T47D (cell line): ENCODE results near the gene GASK1A.
A peak's percentile ranks its signal among the peaks of the same experiment; 100 is the strongest.

Source experiments
- DNase-seq, 2 experiments: peaks; one replicate each; pipeline versions ENCODE4 v3.0.0 to v3.0.0-alpha.2; 2011 to 2012; ENCODE audit warnings: low read depth in 1 of 2, low spot score in 1 of 2
- JUND ChIP-seq: IDR thresholded peaks from 2 replicates; pipeline ENCODE4 v1.6.1; 2012; ENCODE audit warnings: low read depth
- in situ Hi-C: cut with HindIII; loops from 2 replicates; pipeline ENCODE4 v1.10.0; 2016; ENCODE audit warnings: low sequenced_read_pairs, low pct_unique_long_range_greater_than_20kb

The GASK1A gene

GRCh38 chr3:42979044-42979972 lies at the start of gene GASK1A:
GASK1A (plus strand) TSS chr3:42979311; CDS start chr3:42979643, 332 bp downstream.
- TF ChIP-seq JUND, result no peak
- in situ Hi-C loops, result no loop called here
- peak; percentile 60 to 76 for DNase-seq

DNA sequence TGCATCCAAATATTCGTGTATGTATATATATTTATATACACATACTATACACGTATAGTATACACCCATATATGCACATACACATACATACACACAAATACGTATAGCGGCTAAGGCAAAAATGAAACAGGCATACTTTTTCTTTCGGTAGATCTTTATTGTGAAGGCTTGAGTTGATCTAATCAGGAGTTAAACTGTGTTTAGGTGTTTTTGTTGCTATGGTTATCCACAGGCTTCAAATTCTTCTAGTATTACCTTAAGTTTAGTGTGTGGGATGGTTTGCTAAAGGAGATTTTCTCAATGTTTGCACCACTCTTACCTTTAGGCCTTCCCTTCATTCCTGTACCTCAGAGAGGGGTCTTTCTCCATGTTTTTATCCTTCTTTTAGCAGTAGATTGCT lies 45.0 kb upstream of the GASK1A start:
- no peak for TF ChIP-seq JUND
- no peak for DNase-seq
- in situ Hi-C loops, result no loop called here

DNA sequence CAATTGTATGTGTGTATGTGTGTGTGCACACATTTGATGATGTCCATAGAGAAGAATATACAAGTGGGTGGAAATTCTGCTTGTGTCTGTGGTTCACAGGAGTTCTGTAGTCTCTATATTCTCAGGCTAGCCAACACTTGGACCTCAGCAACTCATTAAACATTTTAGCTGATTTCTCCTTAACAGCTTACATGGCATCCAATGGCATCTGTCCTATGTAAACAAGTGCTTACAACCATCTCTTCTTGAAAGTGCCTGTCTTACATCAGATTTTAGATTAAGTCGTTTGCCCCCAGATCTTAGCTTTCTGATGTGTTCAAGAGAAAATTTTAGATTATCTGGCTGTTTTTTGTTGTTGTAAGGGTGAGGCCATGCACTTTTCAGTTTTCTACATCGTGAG lies 44.2 kb upstream of the GASK1A start:
- in situ Hi-C loops, result no loop called here
- no peak for TF ChIP-seq JUND
- DNase-seq, result no peak

GRCh38 chr3:42935472-42935871 lies 43.6 kb upstream of the GASK1A start:
- in situ Hi-C loops, result no loop called here
- TF ChIP-seq JUND, result no peak
- DNase-seq, result no peak

DNA sequence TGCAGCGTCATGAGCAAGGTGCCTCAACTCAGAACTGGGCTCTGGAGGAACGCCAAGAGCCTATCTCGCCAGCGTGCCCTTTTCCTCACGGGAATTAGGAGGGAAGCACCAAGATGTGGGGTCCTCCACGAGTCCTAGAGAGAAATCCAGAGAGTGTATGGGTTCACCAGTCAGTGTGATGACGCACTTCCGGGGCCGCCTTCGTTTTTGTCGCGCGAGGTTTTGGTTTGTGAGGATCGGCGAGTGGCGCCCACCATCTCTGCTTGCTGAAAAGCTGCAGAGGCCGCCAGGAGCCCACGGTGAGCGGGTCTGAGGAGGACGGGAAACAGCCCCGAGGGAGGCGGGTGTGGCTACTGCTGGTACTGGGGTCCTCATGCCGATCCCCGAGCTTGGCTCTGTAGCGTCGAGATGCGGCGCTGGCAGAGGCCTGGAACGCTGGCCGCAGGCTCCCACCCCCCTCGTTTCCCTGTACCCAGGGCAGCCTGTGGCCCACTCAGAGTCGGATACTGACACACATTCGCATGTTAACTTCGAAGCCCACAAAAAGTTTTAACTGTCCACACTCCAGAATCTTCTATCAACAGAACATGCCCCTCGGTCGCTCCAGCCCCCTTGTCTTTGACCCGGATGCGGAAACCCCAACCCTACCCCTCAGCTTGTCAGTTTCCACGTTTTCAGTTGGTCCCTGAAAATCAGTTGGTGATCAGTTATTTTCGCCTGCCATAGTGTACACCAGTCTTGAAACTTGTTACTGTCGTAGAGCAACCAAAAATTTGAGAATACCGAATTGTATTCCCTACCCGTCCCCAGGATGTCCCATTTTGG lies 42.7 kb upstream of the GASK1A start:
- in situ Hi-C loops, result no loop called here
- DNase-seq, result no peak

DNA sequence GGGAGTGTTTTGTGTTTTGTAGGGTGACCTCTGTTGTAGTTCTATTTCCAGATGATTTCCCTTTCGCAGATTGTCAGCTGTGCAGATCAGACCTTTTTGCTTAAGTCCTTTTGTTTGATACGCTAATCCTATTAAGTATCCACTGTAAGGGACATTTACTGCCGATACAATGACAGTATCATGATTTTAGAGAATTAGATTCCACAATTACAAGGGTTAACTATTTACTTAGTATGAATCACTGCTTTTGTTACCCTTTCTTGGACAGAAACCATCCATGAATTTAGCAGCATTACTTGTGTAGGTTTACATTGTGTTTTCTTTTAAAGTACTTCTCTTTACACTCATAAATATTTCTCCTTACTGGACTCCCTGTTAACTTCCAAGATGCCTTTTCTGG lies 41.8 kb upstream of the GASK1A start:
- TF ChIP-seq JUND, result no peak
- in situ Hi-C loops, result no loop called here

More for the DNA sequence above, 42.7 kb upstream of the GASK1A start:
- TF ChIP-seq JUND, result no peak

GRCh38 chr3:42942693-42943092 lies 36.4 kb upstream of the GASK1A start:
- TF ChIP-seq JUND, result no peak
- no peak for DNase-seq
- in situ Hi-C loops, result no loop called here

More for the DNA sequence above, 41.8 kb upstream of the GASK1A start:
- DNase-seq, result no peak

DNA sequence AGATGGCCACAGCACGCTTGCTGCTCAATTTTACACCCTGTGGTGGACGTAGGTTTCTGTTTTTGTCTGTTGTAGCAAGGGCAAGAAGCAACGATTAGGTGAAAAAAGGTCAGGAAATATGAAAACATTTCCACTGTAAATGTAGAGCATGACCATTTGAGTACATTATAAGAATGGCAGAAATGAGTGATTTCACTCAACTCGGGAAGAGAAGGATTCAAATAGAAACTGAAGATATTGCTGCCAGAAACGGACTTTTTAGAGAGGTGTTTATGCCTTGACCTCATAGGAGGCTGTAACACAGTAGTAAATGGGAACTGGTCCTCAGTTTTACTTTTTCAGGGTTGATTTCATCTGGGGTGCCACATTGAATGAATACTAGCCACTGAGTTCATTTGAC lies 33.1 kb upstream of the GASK1A start:
- in situ Hi-C loops, result no loop called here
- no peak for TF ChIP-seq JUND
- DNase-seq, result no peak

DNA sequence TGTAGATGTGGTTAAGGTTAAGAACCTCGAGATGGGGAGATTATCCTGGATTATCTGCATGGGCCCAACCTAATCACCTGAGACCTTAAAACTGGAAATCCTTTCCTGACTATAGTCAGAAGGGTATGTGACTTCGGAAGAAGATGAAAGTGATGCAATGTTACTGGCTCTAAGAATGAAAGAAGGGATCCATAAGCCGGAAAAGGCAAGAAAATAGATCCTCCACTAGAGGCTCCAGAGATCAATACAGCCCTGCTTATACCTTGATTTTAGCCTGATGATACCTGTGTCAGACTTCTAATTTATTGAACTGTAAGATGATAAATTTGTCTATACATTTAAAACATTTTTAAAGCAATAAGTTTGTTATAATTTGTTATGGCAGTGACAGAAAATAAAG lies 21.5 kb upstream of the GASK1A start:
- DNase-seq, result no peak
- no peak for TF ChIP-seq JUND
- in situ Hi-C loops, result no loop called here

- DNase-seq, result peak; percentile 37 to 87
- in situ Hi-C loops, result no loop called here
- no peak for TF ChIP-seq JUND
Observed at GRCh38 chr3:42960282-42960681, 18.8 kb upstream of the GASK1A start.

- no peak for TF ChIP-seq JUND
- no peak for DNase-seq
- in situ Hi-C loops, result no loop called here
Observed at GRCh38 chr3:42960786-42961185, 18.3 kb upstream of the GASK1A start.

DNA sequence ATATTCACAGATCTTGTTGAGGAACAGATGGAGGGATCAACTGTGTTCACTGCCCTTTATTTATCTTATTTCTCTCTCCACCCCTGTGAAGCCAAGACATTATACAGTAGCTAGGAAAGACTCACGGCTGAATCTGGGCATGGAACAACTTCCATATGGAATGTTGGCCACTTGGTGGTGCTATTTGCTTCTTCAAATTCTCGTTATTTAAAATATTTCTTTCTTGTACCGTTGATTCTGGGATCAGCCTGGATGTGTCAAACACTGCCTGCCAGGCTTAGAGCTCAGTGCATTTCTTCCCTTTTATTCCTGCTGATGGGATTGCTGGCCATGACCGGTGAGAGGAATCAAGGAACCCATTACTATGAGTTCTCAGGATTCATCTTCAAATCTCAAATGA lies 17.5 kb upstream of the GASK1A start:
- peak; percentile 39 to 83 for DNase-seq
- in situ Hi-C loops, result no loop called here

DNA sequence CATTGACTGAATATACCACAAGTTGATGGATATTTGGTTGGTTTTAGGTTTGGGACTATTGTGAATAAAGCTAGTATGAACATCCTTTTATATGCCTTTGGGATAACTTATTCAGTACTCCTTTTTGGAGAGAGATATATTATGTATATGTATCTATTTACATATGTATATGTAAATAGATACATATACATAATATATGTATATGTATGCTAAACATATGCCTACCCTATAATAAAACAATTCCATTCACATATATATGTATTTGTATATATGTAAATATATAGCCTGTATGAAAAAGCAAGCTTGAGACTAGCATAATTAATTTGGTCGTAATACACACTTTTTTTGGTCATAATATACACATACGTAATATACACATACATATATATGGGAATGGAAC lies 15.8 kb upstream of the GASK1A start:
- in situ Hi-C loops, result no loop called here
- no peak for DNase-seq
- no peak for TF ChIP-seq JUND

More for the DNA sequence above, 17.5 kb upstream of the GASK1A start:
- TF ChIP-seq JUND, result no peak
